GM19043 (cell line): ENCODE data around the gene SEMA6A.

Source experiments
- ATAC-seq: cut with Tn5 transposase; IDR thresholded peaks from one replicate; pipeline ENCODE4 v1.9.1; 2021; ENCODE audit warnings: low read depth; ENCODE audit not compliant: unreplicated experiment

SEMA6A gene

DNA sequence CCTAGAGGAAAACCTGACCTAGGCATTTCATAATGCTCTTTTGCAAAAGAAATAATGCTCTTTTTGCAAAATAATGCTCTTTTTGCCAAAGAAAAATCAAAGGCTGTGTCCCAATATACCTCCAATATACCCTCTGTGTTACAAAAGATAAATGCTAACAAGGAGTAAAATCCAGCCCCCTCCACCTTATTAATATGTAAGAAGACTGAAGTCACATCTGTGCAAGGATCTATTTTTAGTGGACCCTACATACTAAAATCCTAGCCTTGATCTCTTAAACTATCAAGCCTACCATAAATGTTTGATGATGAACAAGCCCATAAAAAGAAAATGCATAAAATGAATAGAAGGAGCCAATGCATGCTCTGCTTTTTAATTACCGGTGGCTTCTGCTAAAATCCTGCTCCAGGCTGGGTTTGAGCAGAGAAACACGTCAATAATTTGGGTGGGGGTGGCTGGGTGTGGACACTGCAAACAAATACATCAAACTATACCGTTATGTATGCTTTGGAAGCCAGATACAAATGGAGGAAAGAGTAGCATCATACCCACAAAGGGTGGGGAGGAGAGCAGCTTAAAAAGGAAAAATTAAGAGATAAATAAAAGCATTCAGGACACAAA is 131.6 kb downstream of the SEMA6A start:
- ATAC-seq: no peak

DNA sequence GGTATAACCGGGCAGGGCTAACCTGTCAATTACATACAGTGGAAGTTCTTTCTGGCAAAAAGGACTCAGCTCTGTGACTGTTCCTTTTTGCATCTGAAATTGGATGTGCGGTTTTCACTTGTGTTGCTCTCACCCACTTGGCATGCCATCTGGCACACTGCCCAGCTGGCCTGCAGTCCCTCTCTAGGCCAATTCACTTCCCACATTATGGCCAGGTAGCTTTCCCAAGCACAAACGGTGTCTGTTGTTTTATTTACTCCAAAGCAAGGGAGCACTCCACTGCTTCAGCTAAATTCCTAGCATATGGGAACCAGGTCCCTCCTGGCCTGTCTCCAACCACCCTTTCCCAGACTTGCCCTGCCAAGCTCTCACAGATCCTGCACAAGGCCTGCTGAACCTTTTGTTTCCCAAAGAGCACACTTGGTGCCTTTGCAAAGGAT is 132.5 kb downstream of the SEMA6A start:
- ATAC-seq: no peak

DNA sequence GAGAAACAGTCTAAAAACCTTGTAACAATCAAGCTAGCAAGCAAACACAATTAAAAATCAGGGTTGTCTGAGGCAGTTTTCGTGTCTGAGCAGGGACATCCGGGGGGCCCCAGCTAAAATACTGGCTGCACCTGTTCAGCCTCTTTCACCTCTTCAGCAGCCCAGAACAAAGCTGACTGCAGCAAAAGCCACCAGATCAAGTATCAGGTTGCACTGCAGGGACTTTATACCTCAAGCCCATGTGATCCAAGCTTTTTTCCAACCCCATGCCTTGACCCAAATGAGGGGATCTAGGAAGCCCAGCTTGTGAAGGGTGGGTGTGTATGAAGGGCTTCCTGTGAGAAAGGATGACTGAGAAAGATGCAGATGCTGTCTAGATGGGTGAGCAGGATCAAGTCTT is 133.4 kb downstream of the SEMA6A start:
- no peak for ATAC-seq

DNA sequence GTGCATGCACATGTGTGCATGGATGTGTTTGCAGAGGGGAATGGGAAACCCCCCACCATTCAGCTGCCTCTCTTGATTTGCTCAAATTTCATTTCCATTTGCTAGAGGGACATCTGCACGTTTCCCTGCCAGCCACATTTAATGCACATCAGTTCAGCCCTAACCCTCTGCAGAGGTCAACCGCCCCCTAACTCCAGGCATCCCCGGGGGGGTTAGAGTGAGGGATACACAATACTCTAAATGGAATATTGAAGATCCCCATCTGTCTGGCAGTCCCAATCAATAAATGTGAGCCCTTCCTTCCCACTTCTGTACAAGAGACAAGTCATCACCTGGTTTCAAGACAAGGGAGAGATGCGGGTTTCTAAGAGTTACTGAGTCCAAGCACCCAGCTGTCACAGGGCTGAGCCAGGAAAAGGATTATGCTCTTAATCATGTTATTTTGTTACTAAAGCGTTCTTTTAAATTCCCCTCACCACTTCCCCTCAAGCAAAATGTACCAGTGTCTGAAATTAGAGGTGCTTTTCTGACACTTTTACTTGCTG is 134.1 kb downstream of the SEMA6A start:
- ATAC-seq: no peak

DNA sequence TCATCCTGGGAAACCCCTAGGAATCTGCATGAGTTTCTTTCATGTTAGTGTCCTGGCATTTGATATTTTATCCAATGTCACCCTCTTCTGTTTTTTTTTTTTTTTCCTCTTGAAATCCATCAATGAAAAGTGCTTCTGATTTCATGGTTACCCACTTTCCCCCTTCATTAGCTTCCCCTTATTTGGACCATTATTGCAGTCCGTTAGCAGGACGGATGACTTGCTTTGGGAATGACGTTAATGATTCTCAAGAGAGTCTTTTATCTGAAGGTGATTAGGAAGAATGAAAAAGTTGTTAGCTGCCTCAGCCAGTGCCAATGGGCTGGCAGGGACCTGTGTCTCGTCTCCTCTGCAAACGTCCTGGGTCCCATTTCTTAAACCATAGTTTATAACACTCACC is 134.7 kb downstream of the SEMA6A start:
- no peak for ATAC-seq

DNA sequence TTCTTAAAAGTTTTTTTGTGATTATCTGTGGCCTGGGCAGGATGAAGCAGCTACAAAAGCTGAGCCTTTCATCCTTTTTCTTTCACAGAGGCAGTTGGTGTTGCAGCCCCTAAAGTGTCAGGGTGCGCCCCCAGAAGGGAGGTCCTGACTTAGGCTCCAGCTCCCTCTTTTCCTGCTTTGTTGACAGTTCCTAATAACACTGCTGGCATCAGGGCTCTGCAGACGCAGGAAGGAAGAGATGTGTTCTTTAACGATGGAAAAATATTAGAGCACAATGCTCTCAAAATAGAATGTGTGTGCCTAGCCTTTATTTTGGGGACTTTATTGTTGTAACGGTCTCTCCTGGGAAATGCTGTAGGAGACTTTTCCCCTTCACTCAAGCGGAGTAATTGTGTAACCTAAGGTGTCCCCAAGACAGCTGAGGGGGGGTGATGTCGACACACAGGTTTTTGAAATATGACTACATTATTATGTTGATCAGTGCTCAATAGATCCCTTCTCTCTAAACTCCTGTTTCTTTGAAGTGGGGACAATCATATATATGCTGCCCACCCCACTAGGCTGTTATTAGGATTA is 135.6 kb downstream of the SEMA6A start:
- no peak for ATAC-seq

DNA sequence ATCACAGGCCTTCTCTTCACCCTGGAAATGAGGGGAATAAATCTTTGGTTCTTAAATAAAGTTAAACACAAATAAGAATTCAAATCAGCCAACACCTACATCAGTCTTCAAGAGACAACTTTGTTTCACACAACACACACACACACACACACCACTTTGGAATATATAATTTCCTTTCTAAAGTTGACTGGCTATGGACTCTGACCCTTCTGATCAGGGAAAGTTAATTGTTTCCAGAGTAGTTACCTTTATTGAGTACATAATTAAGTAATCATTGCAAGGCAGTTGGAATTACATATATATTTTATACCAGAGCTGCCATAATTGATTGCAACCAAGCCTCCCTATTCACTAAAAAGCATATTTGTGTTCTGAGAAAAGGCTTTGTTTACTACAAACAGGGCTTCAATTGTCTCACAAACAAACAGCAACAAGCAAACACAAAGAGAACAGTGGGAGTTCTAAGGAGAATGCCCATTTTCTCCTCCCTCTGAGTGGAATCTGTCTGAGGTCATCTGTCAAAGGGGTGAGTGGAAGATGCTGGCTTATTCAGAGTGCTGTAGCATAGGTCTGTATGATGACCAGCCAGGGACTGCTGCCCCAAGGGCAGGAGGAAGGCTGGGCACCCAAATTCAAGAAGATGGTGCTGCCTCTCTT is 136.6 kb downstream of the SEMA6A start:
- ATAC-seq: no peak

DNA sequence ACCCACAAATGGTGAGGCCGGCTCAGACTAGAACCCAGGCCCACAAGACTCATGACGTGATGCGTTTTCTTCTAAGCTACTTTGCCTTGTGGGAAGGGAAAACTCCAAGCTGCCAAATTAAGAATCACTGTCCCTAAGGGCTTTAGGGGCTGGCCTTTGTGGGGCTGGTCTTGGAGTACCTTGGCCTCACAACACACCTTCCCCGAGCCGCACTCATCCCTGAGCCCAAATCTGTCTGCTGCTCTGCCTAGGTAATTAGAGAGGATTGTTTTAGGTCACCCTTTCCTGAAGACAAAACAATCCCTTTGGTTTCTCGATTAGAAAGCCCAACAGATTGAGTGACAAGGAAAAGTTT is 137.3 kb downstream of the SEMA6A start:
- no peak for ATAC-seq

DNA sequence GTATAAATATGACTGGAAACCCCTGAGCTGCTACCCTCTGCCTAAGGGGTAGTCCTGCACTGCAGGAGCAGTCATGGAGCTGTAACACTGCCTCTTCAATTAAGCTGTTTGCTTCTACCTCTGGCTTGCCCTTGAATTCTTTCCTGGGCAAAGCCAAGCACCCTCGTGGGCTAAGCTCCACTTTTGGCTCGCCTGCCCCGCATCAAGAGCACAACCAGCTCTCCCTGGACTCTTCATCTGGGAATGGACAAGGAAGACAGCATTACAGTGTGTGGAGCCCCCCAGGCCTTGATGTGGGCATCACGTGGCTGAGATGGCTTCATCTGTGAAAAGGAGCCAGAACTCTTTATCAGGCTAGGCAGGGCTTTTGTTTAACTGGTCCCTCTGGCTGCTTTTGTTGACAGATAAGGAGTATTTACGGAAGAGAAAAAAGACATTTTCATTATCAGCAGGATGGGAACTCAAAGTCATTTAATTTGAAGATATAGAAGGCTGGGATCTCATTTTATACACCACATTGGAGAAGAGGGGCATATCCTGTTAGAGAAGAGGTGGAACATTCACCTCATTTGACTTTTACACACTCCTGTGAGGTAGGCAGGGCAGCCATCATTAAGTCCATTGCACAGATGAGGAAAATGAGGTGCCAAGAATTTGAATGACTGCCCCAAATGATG is 137.8 kb downstream of the SEMA6A start:
- ATAC-seq: no peak

DNA sequence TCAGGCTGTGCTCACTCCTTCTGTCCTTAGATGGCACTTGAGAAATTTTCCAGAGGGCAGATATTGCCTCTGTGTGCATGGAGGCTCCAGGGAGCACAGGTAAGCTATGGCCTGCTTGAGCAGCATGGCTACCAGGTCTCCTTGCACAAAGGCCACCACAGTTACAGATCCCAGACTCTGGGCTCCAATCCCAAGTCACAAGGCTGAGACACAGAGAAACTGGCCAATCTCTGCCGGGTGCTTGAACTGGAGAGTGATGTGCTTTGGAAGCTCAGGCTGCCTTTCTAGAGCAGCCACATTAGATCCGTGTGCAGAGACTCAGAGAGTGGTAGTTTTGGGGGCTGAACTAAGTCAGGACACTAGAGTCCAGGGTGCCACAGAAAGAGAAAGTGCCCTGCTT is 145.7 kb downstream of the SEMA6A start:
- no peak for ATAC-seq

DNA sequence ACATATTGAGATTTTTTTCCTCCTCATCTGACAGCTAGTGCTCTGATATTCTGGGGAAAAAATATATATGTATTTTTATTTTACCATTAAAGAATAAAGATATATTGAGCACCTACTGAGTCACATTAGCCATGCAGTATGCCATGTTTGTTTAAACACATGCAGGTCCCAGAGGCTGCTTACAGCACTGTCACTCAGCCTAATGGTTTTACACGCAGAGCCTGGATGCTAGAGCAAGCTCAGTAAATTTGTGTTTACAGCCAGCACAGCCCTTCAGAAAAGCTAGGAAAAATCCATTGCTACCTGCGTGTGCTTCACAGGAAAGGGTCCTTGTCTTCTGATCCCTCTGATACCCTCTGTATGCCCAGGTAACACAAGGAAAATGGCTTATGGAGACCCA is 146.2 kb downstream of the SEMA6A start:
- ATAC-seq: no peak

DNA sequence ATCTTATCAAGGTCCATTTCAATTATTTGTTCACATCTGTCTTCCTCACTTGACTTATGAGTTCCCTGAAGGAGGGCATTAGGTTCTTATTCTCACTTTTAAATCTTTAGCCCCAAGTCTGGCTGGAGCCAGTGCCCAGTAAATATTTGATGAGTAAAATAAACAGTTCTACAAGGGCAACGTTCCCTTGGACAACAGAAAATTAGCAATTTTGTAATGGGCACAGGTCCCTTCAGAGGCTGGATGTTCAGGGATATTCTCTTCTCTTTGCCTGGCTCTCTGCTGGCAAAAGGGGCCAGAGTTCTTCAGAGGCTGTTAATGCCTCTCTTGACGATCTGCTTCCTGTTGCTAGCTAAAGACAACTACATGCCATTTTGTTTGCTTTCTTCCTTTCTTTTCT is 149.7 kb downstream of the SEMA6A start:
- no peak for ATAC-seq

DNA sequence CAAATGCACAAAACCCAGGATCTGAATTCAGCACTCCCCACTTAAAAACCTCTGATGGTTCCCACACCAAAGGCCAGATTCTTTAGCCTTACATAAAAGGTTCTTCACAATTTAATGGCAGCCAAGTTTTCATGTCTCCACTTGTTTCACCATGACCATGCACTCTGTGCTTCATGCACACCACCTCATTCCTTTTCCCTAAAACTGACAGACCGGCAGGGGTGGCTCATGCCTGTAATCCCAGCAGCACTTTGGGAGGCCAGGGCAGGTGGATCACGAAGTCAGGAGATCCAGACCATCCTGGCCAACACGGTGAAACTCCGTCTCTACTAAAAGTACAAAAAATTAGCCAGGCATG is 150.4 kb downstream of the SEMA6A start:
- ATAC-seq: no peak

DNA sequence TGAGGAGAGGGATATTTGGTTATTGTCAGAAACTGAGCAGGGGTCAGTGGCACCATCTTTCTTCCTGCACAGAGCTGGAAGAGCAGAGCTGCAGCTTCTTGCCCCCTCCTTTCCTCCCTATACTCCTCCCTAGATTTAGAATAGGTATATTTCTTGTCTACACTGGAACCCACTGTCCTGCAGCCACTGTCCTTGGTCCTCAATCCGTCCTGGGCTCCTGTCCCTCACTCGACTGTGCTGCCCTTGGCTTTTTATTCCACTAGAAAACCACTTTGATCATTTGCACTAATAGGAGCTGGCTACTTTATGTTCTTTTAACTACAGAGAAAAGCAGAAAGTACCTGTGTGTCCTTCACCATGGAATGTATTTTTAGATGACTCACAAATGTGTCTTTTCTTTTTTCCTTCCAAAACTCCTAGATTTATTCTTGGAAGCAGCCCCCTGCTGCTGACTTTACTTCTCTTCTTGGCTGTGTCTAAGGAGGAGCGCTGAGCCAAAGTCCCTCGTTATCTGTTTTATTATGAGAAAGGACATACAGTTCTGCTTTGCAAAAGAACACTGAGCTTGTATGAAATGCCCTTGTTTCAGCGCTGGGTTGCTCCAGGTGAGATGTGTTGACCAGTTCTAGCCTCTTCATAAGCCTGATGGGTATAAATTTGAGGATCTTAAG is 150.9 kb downstream of the SEMA6A start:
- ATAC-seq: no peak

DNA sequence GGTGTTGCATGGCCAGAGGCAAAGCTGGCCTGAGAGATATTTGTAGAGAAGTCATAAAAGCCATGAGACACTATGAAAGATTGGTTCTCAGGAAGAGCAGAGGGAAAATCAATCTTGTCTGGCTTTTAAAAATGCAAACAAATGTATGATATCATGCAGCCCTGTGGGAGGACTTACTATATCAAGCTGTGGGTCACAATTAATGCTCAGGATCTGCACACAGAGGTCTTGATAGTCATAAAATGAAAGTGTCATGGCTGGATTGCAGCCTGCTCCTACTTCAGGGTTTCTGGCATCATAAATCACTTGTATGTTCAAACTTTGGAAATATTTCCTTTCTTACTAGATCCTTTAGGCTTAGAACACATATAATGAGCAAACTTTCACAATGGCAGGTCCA is 151.5 kb downstream of the SEMA6A start:
- no peak for ATAC-seq

DNA sequence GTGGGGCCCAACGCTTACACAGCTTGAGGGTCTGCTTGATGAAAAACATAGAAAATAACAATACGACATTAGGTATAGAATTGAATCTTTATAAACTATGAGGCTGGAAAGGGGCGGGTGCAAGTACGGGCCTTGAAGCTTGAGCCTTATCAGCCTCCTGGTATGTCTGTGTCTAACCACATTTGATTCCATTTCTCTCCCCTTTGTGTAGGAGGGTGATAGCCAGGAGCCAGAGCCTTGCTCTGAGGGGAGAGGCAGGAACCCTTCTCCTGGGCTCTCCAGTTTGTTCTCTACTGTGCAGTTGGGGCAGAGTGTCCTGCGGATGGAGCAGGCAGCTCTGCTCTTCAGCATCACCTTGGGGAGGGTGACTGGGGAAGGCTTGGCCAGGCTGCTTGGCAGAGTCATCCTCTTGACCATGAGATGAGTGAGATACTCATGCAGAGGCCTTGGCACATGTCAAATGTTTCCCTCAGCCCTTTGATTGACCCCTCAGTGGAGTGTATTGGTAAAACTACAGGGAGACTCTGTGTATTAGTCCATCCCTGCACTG is 153.5 kb downstream of the SEMA6A start:
- no peak for ATAC-seq

DNA sequence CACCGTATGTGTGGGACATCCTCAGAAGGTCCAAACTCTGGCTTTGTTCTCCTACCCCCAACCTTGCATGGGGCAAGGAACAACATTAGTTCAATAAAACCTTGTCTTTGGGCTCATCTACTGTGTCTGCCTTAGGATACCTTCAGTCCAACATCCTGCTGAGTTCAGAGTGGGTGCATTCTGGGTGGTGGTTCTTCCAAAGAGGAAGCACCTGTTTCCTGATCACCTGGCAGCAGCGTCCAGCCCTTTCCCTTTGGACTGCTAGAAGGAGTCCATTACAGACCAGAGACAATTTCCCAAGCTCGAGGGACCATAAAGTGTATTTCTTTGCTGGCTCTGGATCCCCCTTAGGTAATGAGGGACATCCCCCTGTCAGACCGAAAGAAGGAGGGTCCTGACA is 154.1 kb downstream of the SEMA6A start:
- no peak for ATAC-seq

DNA sequence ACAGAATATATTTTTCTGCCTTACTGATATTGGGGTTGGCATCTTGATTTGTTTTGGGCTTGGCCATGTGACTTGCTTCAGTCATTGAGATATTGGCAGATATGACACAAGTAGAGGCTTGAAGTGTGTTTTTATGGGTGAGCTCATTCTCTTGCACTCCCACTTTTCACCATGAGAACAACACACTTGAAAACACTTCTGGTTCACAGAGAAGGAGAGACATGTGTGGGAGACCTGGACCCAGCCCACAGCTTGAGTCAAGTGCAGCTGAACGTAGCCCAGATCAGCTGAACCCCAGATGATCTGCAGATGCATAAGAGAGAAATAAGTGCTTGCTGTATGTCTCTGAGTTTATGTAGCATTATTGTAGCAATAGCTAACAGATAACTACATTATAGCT is 155.4 kb downstream of the SEMA6A start:
- no peak for ATAC-seq

DNA sequence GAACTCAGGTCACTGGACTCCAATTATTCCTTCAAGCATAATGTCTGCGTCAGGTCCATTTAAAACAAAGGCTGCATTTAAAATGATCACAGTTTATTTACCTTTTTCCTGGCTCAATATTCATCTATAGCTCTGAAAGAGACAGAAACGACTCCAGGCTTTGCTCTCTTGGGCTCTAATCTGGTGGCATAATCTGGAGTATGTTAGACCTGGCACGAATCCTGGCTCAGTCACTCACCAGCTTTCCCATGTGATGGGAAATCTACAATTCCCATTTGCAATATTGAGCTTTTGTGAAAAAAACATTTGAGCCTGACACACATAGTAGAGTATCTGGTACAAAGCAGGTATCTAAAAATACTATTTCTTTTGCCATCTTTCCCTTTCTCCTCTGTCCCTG is 155.8 kb downstream of the SEMA6A start:
- ATAC-seq: no peak

DNA sequence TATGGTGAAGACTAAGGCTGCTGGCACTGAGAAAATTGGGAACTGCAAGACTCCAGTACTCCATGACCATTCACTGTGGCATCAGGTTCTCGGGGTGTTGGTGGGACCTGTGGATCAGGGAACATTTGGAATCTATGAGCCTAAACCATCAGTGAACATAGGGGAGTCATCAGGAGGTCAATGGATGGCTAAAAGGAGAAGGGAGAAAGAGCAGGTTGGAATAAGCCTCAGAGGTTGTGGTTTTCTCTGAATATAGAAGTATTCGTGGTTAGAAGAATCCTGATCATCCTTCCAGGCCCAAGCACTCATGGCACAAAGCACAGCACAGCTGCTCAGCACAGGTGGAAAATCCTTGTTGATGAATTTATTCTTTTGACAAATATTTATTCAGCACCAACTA is 156.6 kb downstream of the SEMA6A start:
- ATAC-seq: no peak

DNA sequence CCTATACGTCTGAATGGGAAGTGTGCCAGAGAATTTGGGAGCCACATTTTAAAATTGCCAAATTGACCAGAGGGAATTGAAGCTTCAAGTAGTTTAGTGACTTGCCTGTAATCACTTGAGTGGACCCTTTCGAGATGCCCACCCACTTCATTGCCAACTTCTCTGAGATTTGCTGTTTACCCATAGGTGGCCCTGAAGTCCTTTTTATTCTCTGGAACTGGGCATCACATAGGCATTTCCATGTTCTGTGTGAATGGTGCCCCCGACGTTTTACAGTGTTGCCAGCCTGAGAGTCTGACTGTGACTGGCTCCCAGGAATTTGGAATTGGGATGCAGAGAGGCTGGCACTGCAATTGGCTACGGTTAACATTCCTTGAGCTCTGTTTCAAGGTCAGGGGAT is 158.6 kb downstream of the SEMA6A start:
- no peak for ATAC-seq
